Stimulated activated CD4-positive, alpha-beta T cell treated with anti-CD3 and anti-CD28 coated beads, Interleukin-1b, Interleukin-23, amount 100 ng/mL, for 4 hours (primary cell): ENCODE data around the gene TFAP2B.

Experiments used
- DNase-seq, 2 donors: peaks; one replicate each; pipeline ENCODE4 v3.0.0-alpha.2; 2020; ENCODE audit warnings: low read depth in 2 of 2

The TFAP2B gene

DNA sequence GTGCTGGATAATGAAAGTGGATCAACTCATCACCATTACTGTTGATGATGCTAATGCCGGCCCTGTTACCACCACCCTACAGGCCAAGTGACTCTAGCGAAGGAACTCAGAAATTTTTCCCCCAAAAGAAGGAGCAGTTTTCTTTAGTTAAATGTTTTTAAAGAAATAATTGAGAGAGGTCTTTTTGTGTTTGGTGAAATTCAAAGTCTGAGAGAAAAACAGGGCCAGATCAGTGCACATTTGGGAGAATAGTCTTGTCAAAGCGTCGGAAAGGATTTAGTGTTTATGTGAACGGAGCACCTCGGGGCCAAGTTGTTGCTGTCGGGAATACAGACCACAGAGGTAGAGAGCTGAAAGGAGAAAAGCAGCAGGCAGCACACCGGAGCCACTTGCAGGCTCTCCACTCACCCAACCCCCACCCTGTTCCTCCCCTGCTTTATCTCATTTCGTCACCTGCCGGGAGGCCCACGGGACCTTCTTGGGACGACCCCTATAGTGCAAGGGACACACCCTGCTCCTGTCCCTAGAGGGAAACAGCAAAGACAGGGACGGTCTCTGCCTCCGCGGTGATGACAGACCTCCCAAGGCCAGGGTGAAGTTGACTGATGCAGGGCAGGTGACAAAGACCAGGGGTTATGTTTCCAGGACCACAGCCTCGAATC lies 6.8 kb downstream of the TFAP2B start:
- no peak for DNase-seq

- DNase-seq, result no peak
These were observed 7.5 kb downstream of the TFAP2B start for GRCh38 chr6:50826037-50826761.

DNA sequence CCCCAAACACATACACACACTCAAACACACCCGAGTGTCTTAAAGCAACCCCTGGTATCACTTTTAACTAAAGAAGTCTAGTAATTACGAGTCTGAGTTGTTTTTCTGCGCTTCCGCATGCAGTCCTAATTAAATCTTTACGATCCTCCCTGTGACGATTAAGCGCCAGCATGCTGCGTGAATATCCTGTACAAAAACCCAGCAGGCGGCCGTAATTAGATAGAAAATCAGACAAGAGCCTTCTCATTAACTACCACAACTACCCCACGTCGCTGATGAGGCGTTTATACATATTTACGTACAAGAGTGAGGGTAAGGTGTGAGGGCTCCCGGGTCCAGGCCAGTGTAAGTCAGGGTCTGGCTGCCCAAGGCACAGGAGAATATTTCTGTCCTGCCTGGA lies 8.1 kb downstream of the TFAP2B start:
- DNase-seq, result no peak

GRCh38 chr6:50829049-50829448 lies 10.4 kb downstream of the TFAP2B start:
- no peak for DNase-seq

DNA sequence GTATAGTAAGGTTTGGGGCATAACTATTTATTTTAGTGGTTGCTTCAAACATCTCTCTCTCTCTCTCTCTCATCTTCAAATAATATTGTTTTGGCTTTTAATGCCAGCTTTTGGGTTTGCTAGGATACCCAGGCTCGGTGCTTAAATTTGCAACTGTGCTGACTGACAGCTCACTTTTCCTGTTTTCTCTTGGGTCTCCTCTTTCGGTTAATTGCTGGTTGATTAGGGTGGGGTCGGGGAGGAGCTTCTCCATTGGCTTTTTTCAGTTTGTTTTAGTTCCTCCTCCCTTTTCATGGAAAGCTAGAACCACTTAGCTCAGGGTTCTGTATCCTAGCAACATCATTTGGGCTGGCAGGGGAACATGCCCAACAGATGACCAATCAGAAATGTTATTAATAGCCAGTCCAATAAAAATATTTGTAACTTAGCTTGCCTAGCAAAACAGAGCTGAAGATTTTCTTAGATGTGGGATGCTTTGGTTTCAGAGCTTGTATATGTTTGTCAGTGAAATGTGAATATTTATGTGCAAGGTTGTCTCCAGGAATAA lies 11.3 kb downstream of the TFAP2B start:
- no peak for DNase-seq

DNA sequence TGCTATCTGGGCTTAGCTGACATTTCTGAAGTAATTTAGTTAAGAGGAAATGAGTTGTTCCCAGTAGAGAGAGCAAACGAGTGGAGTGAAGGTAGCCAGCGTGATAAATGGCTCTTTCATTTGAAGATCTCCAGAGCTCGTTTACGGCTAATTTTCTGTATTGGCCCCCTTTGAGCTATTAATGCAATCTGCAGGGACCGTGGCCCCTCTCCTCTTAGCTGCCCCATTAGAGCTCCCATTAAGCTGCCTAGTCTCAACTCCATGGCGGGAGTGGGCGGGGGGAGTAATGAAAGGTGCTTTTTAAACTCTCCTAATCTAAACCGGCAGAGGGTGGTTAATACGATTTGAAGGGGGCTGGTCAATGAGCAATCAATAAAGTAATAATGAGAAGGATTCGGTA lies 12.5 kb downstream of the TFAP2B start:
- DNase-seq, result no peak

DNA sequence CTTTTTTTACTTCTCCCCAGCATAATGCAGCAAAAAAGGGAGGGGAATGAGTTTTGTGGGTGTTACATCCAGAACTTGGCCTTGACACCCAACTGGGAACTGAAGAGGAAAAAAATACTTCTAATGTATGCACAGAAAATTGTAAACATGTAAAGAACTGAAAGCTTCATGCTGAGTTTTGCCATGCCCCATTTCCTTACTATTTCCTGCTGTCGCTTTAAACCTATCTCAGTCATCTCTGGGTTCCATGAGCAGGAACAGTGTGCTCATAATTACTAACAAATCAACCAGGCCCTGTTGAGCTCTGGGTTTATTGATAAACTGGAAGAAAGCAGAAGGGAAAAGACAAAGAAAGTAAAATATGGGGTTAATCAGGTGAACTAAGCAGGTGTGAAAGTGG lies 14.2 kb downstream of the TFAP2B start:
- DNase-seq, result no peak

- no peak for DNase-seq
These were observed 16.3 kb downstream of the TFAP2B start for GRCh38 chr6:50834929-50835410.

GRCh38 chr6:50836231-50836630 lies 17.6 kb downstream of the TFAP2B start:
- no peak for DNase-seq

- DNase-seq, result no peak
These were observed 19.1 kb downstream of the TFAP2B start for GRCh38 chr6:50837589-50838445.

GRCh38 chr6:50840112-50840810 lies 21.6 kb downstream of the TFAP2B start:
- DNase-seq, result no peak

DNA sequence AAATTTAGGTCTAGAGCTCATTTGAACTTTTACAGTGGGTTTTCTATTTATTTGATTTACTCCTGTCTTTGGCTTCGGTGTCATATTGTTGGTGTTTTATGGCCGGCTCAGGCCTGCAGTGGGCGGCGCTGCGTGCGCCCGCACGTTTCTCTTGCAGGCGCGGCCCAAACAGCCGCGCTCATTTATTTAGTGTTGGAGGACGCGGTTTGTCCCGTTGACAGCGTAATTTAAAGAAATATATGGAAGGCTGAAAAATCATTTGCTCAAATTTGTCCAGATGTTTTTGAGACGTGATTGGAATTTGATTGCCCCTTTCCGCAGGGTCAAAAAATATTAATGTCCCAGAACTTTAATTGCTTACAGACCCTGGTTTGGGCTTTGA lies 22.1 kb downstream of the TFAP2B start:
- no peak for DNase-seq

- DNase-seq, result no peak
These were observed 23.8 kb downstream of the TFAP2B start for GRCh38 chr6:50842446-50842845.

- no peak for DNase-seq
These were observed 24.3 kb downstream of the TFAP2B start for GRCh38 chr6:50842861-50843384.

- no peak for DNase-seq
These were observed 25.2 kb downstream of the TFAP2B start for GRCh38 chr6:50843842-50844241.

DNA sequence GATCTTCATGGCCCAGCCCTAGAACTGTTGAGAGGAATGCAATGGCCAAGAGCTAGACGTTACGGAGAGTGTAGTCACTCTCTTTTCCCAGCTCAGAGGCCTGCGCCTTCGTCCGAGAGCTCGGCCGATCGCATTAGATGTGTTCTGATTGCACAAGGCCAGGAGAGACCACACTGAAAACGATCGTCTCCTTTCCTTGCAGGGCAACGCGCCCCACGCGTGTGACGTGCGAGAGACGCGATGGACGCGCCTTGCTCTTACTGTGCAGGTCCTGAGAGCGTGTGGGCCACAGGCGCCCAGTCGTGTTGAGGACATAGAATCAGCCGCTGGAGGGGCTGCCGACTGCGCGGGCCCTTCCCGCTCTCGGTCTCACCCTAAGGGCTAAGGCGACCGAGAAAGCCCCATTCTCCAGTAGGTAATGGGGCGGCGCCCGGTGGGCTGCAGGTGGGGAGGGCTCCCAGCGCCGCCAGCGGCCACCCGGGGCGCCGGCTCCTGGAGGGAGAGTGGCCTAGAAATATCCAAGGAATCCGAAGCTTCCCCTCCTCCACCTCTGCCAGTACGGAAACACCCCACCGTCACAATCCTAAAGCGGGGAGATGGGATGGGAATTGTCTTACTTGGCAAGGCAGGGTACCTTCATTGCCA lies 26.9 kb downstream of the TFAP2B start:
- DNase-seq, result no peak

- no peak for DNase-seq
These were observed 27.6 kb downstream of the TFAP2B start for GRCh38 chr6:50846144-50846851.

DNA sequence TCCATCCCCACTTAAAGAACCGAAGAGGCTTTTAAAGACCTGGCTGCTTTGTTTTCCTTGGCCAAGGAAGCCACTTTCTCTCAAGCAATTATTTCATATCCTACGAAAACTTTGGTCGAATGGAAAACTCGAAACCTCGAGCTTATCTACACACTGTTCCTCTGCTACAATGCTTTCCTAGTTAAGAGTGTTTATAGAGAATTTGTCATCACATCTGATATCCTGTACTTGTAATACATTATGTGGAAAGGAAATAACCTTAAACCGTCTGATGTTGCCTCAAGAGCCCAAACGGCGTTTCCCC lies 28.1 kb downstream of the TFAP2B start:
- DNase-seq, result no peak

GRCh38 chr6:50847890-50848594 lies 29.4 kb downstream of the TFAP2B start:
- no peak for DNase-seq
